ENCODE data around the gene HMCN2.

HMCN2 gene, protein sequence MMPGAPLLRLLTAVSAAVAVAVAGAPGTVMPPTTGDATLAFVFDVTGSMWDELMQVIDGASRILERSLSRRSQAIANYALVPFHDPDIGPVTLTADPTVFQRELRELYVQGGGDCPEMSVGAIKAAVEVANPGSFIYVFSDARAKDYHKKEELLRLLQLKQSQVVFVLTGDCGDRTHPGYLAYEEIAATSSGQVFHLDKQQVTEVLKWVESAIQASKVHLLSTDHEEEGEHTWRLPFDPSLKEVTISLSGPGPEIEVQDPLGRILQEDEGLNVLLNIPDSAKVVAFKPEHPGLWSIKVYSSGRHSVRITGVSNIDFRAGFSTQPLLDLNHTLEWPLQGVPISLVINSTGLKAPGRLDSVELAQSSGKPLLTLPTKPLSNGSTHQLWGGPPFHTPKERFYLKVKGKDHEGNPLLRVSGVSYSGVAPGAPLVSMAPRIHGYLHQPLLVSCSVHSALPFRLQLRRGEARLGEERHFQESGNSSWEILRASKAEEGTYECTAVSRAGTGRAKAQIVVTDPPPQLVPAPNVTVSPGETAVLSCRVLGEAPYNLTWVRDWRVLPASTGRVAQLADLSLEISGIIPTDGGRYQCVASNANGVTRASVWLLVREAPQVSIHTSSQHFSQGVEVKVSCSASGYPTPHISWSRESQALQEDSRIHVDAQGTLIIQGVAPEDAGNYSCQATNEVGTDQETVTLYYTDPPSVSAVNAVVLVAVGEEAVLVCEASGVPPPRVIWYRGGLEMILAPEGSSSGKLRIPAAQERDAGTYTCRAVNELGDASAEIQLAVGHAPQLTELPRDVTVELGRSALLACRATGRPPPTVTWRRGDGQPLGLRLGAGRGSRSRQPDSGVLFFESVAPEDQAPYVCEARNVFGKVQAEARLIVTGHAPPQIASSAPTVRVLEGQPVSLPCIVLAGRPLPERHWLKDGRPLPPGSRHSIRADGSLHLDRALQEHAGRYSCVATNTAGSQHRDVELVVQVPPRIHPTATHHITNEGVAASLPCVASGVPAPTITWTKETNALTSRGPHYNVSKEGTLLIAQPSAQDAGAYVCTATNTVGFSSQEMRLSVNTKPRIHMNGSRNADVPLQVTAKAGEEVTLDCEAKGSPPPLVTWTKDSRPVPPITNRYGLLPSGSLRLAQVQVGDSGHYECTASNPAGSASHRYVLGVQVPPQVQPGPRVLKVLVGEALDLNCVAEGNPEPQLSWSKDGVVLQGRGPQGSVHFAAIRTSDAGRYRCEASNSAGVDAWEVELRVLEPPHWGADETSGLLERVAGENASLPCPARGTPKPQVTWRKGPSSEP (N-terminal part only)

DNA sequence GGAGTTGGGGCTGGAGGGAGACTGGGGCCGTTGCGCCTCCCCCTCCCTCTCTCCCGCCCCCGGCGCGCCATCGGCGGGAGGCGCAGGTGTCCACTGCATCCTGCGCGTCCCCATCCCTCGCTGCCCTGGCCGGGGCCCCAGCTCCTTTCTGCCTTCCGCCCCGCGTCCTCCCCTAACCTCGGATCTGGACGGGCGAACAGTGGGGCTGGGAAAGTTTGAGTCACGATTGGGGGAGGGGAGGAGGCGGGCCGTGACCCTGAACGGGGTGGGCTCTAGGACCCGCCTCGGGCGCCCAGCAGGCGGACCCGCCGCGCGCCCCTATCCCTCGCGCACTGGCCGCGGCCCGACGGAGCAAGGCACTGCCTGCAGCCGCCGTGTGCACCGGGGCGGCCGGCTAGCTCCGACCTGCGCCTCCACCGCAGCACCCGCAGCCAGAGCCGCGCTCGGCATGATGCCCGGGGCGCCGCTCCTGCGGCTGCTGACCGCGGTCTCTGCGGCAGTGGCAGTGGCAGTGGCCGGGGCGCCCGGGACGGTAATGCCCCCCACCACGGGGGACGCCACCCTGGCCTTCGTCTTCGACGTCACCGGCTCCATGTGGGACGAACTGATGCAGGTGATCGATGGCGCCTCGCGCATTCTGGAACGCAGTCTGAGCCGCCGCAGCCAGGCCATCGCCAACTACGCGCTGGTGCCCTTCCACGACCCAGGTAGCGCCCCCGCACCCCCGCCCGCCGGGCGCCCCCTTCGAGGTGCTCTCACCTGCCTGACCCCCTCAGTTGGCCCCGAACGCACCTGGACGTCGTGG lies at the start of gene HMCN2:
Gene HMCN2, plus strand, starts transcription at position 330 of the 805 bp plus-strand sequence. Its CDS starts 119 bp downstream, at position 449.
- in situ Hi-C loops (cut with HindIII; ENCODE audit: low sequenced_read_pairs) = no loop called here
- DNase-seq (ENCODE audit: low read depth, low spot score) = no peak
- H3K4me3 ChIP-seq (ENCODE audit: low read depth, low read length) = no peak within 1 kb of the TSS
- TF ChIP-seq, protein P1, sequence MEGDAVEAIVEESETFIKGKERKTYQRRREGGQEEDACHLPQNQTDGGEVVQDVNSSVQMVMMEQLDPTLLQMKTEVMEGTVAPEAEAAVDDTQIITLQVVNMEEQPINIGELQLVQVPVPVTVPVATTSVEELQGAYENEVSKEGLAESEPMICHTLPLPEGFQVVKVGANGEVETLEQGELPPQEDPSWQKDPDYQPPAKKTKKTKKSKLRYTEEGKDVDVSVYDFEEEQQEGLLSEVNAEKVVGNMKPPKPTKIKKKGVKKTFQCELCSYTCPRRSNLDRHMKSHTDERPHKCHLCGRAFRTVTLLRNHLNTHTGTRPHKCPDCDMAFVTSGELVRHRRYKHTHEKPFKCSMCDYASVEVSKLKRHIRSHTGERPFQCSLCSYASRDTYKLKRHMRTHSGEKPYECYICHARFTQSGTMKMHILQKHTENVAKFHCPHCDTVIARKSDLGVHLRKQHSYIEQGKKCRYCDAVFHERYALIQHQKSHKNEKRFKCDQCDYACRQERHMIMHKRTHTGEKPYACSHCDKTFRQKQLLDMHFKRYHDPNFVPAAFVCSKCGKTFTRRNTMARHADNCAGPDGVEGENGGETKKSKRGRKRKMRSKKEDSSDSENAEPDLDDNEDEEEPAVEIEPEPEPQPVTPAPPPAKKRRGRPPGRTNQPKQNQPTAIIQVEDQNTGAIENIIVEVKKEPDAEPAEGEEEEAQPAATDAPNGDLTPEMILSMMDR (IDR thresholded peaks at IDR 0.05; ENCODE audit: low read depth, low read length) = no peak

DNA sequence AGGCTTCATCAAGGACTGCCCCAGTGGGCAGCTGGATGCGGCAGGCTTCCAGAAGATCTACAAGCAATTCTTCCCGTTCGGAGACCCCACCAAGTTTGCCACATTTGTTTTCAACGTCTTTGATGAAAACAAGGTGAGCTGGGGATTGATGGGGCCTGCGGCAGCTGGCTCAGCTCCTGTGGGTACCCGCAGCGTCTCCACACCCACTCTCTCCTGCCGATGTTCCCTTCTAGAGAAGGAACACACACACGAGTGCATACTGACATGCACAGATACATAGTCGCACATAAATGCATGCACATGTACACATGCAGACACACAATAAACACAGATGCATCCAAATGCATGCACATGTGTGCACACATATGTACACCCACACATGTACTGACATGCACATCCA lies 47.7 kb upstream of the HMCN2 start:
- in situ Hi-C loops (cut with HindIII; ENCODE audit: low sequenced_read_pairs) = no loop called here
- TF ChIP-seq, protein P1 (IDR thresholded peaks at IDR 0.05; ENCODE audit: low read depth, low read length) = no peak
- DNase-seq (ENCODE audit: low read depth, low spot score) = no peak
- no peak overlapping the region for H3K4me3 ChIP-seq (ENCODE audit: low read depth, low read length)

DNA sequence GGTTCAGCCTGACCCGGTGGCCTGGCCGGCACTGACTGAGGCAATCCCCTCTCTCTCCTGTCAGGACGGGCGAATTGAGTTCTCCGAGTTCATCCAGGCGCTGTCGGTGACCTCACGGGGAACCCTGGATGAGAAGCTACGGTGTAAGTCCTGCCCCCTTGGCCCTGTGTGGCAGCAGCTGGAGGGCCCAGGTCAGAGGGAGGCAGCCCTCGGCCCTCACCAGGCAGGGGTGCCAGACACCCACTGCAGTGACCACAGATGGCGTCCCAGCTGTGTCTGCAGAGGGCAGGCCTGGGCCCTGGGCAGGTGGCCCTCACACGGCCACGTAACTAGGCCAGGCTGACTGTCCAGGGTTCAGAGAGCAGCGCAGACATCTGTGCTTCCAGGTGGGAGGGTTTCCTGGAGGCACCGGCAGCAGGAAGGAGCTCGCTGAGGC lies 45.9 kb upstream of the HMCN2 start:
- no peak overlapping the region for H3K4me3 ChIP-seq (ENCODE audit: low read depth, low read length)
- no peak for DNase-seq (ENCODE audit: low read depth, low spot score)
- in situ Hi-C loops (cut with HindIII; ENCODE audit: low sequenced_read_pairs) = no loop called here
- TF ChIP-seq, protein P1 (IDR thresholded peaks at IDR 0.05; ENCODE audit: low read depth, low read length) = no peak

DNA sequence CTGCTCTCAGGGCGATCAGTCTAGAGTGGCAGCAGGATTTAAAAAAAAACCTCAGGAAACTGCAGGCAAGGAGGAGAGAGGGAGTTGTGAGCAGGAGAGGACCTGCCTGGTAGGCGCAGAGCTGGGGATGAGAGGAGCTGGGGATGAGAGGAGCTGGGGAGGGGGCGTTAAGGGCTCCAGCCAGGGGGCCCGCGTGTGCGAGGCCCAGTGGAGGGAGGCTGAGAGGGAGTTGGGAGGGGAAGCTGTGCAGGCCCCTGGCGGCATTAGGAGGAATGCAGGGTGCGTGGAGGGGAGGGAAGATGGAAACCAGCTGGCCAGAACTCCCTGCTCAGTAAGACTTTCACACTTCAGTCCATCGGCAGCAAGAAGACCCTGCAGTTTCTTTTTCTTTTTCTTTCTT lies 45.2 kb upstream of the HMCN2 start:
- in situ Hi-C loops (cut with HindIII; ENCODE audit: low sequenced_read_pairs) = no loop called here
- no peak for DNase-seq (ENCODE audit: low read depth, low spot score)
- H3K4me3 ChIP-seq (ENCODE audit: low read depth, low read length) = no peak overlapping the region
- TF ChIP-seq, protein P1 (IDR thresholded peaks at IDR 0.05; ENCODE audit: low read depth, low read length) = peak; percentile 25

DNA sequence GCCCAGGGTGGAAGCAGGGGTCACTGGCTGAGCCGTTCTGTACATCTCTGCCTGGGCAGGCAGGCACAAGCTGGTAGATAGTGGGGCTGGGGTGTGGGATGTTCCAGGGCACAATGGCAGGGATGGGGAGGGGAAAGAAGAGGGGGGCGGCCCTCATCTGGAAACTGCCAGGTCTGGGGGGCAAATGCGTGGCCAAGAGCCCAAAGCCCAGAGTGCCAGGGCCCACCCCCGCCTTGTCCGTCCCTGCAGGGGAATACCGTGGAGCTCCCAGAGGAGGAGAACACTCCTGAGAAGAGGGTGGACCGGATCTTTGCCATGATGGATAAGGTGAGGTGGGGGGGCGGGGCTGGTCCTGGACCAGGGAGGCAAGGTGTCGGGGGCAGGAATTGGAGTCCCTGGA lies 42.7 kb upstream of the HMCN2 start:
- in situ Hi-C loops (cut with HindIII; ENCODE audit: low sequenced_read_pairs) = no loop called here
- TF ChIP-seq, protein P1 (IDR thresholded peaks at IDR 0.05; ENCODE audit: low read depth, low read length) = no peak
- DNase-seq (ENCODE audit: low read depth, low spot score) = no peak
- H3K4me3 ChIP-seq (ENCODE audit: low read depth, low read length) = no peak overlapping the region
